ENCODE measurements around the gene LGALS9. TPM values are rescaled to one million over a fixed set of nuclear protein-coding genes. Genes with fewer than 3 reads are reported as not detected.
"Not testable (repeated sequence)": the region's sequence is repeated elsewhere in the genome, so short reads cannot be mapped to it uniquely, and the experiment has no call there.

LGALS9 gene
- total and polyA plus RNA-seq, 9 of the 15 experiments (the other 6 are each of a cell fraction or from before 2014, with no cell fraction given), result 0.45 to 6.9 (median 2.8) TPM

DNA sequence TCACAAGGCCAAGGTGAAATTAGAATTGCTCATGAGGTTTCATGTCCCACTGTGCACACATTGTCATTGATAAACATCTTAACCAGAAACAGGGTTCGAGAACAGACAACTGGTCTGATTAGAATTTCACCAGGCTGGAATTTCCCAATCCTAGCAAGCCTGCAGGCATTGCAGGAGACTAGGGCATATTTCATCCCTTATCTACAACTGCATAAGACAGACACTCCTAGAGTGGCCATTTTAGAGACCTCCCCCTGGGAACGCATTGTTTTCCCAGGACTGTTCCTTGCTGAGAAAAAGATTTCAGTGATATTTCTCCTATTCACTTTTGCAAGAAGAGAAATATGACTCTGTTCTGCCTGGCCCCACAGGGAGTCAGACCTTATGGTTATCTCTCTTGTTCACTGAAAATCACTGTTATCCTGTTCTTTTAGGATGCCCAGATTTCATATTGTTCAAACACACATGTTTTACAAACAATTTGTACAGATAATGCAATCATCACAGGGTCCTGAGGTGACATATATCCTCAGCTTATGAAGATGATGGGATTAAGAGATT, 64.3 kb downstream of the LGALS9 start:
- FAIRE-seq; H3K9me1 ChIP-seq (ENCODE audit: control insufficient read depth, insufficient read depth, low read length); H3K9ac ChIP-seq (ENCODE audit: insufficient read depth in 1 of 2, low read depth in 2 of 2, low read length in 2 of 2); intact Hi-C loops (cut with micrococcal nuclease); H3K4me2 ChIP-seq (ENCODE audit: insufficient read depth, low read length); H3K4me3 ChIP-seq; H4K20me1 ChIP-seq (replicated peaks; ENCODE audit: control insufficient read depth, insufficient read depth, low read length); BruUV-seq (replicated peaks); H2AFZ ChIP-seq (ENCODE audit: low read depth, low read length); H3K27me3 ChIP-seq (ENCODE audit: control insufficient read depth in 2 of 2, insufficient read depth in 2 of 2, low read length in 2 of 2); CTCF ChIA-PET (ENCODE audit: low intra/inter-chr PET ratio); H3K79me2 ChIP-seq (ENCODE audit: control insufficient read depth, insufficient read depth, low read length); H3K9me3 ChIP-seq (replicated peaks; ENCODE audit: control insufficient read depth, insufficient read depth, low read depth, low read length); H3K36me3 ChIP-seq (ENCODE audit: control insufficient read depth, insufficient read depth, low read length); H3K27ac ChIP-seq (ENCODE audit: extremely low read depth, low read depth, low read length); ATAC-seq; H3K4me1 ChIP-seq (replicated peaks in 1 of 2; ENCODE audit: control insufficient read depth in 2 of 2, insufficient read depth in 2 of 2, low read length in 2 of 2); POLR2A ChIA-PET; TF ChIP-seq JUN (CRISPR knock-in tag; IDR thresholded peaks at IDR 0.05; ENCODE audit: borderline replicate concordance): not testable (repeated sequence)
- TF ChIP-seq CBX5 (IDR thresholded peaks at IDR 0.05; ENCODE audit: borderline replicate concordance, low read depth) (peak; percentile 92), TRIM28 (IDR thresholded peaks at IDR 0.05) (peak; percentile 63; the same call in 1 of the 2 replicates), CBX3 (IDR thresholded peaks at IDR 0.05; ENCODE audit: borderline replicate concordance in 1 of 2, low read length in 2 of 2) (peak; percentile 52 to 92), EP300 (IDR thresholded peaks at IDR 0.05; ENCODE audit: low read length) (peak; percentile 54; the same call in 1 of the 2 replicates), JUN (IDR thresholded peaks at IDR 0.05; ENCODE audit: borderline replicate concordance, low read depth, low read length) (0 out of 2 replicates have a peak, but pooled peaks have one; percentile 28)
- in situ Hi-C loops (cut with MboI), result loop anchor here (25.0 kb wide), 1 partner anchor 1108 kb away; no protein-coding TSS in a partner anchor
- peak in 1 of 4 experiments; percentile 9 for DNase-seq (ENCODE audit: extremely low read depth in 1 of 4, low spot score in 3 of 4)
- WGBS (ENCODE audit: insufficient coverage, low coverage, missing lambda C conversion rate), result 0% methylated on average over 2 of the region's 2 CpGs

Small RNA genes lying within 50 kb of the gene (small RNA-seq; reads per million reads assigned to genes)
- gene AC015688.1 (not detected), gene AC015688.2 (not detected), gene AC015688.5 (not detected), gene CPDP1 (not detected)

Other genes starting within 250 kb of the LGALS9 start
- gene KSR1, start 174.7 kb upstream of the LGALS9 start, total RNA-seq (2014; rRNA removed), result 17.8 and 18.2 TPM in 2 replicates
- 14.7 and 18.4 TPM in 2 replicates for gene KSR1, start 174.7 kb upstream of the LGALS9 start, total RNA-seq (2014; rRNA removed; fragmentation: Illumina TruSeq; extraction: Trizol)
- 9.6 and 10.9 TPM in 2 replicates for gene KSR1, start 174.7 kb upstream of the LGALS9 start, total RNA-seq (2015; rRNA removed; fragmentation: Illumina TruSeq; extraction: Trizol)
- gene KSR1, start 174.7 kb upstream of the LGALS9 start, total RNA-seq (2021), result 48.0 and 51.7 TPM in 2 replicates
- 16.4 and 20.2 TPM in 2 replicates for gene KSR1, start 174.7 kb upstream of the LGALS9 start, polyA plus RNA-seq (2011; rRNA removed)
- gene KSR1, start 174.7 kb upstream of the LGALS9 start, polyA plus RNA-seq (2014; fragmentation: Illumina TruSeq; extraction: Trizol), result 36.9 and 38.0 TPM in 2 replicates
- 1 to 10 TPM; 1.4 TPM for gene KSR1, start 174.7 kb upstream of the LGALS9 start, polyA plus RNA-seq (2014; fragmentation: Nextera tagmentation; extraction: Ambion mirVana)
- 29.4 and 33.6 TPM in 2 replicates for gene KSR1, start 174.7 kb upstream of the LGALS9 start, polyA plus RNA-seq (2014; rRNA removed)
- gene NOS2, start 169.3 kb downstream of the LGALS9 start, total RNA-seq (2014; rRNA removed), result not detected in 2 replicates
- gene NOS2, start 169.3 kb downstream of the LGALS9 start, total RNA-seq (2014; rRNA removed; fragmentation: Illumina TruSeq; extraction: Trizol), result not detected in 2 replicates
- gene NOS2, start 169.3 kb downstream of the LGALS9 start, total RNA-seq (2015; rRNA removed; fragmentation: Illumina TruSeq; extraction: Trizol), result not detected in 2 replicates
- not detected in 2 replicates for gene NOS2, start 169.3 kb downstream of the LGALS9 start, total RNA-seq (2021)
- gene NOS2, start 169.3 kb downstream of the LGALS9 start, polyA plus RNA-seq (2011; rRNA removed), result not detected in 2 replicates
- not detected in 2 replicates for gene NOS2, start 169.3 kb downstream of the LGALS9 start, polyA plus RNA-seq (2014; fragmentation: Illumina TruSeq; extraction: Trizol)
- gene NOS2, start 169.3 kb downstream of the LGALS9 start, polyA plus RNA-seq (2014; fragmentation: Nextera tagmentation; extraction: Ambion mirVana), result not detected
- not detected in 2 replicates for gene NOS2, start 169.3 kb downstream of the LGALS9 start, polyA plus RNA-seq (2014; rRNA removed)